HUDEP-2 (cell line): ENCODE results near the gene ARHGEF39.
A peak's percentile ranks its signal among the peaks of the same experiment; 100 is the strongest.

Experiments
- DNase-seq, 76 experiments: peaks; one replicate each; lab custom pipeline; 2025; ENCODE audit not compliant: unreplicated experiment in 76 of 76; lab: John Stamatoyannopoulos, UW

ARHGEF39 gene

GRCh38 chr9:35679091-35679490 is 14.1 kb upstream of the ARHGEF39 start:
- DNase-seq: no peak

GRCh38 chr9:35675732-35676392 is 10.9 kb upstream of the ARHGEF39 start:
- DNase-seq: no peak

- DNase-seq: no peak
Observed at GRCh38 chr9:35675204-35675603, 10.2 kb upstream of the ARHGEF39 start.

GRCh38 chr9:35674025-35674361 is 9.0 kb upstream of the ARHGEF39 start:
- DNase-seq: no peak

GRCh38 chr9:35673132-35674024 is 8.4 kb upstream of the ARHGEF39 start, which contains the start of gene CA9:
TSS of gene CA9 (plus strand) at chr9:35673928. CDS start at chr9:35673960, 32 bp downstream.
- DNase-seq: no peak

- DNase-seq: no peak
Observed at GRCh38 chr9:35669331-35670145, 4.5 kb upstream of the ARHGEF39 start.

GRCh38 chr9:35667939-35668338 is 2.9 kb upstream of the ARHGEF39 start:
- peak in 1 of 76 experiments; percentile 3 for DNase-seq

GRCh38 chr9:35666549-35666948 is 1.6 kb upstream of the ARHGEF39 start:
- DNase-seq: no peak

GRCh38 chr9:35666045-35666444 is 1.1 kb upstream of the ARHGEF39 start:
- no peak for DNase-seq

- DNase-seq: no peak
Observed at GRCh38 chr9:35665471-35665818, 450 bp upstream of the ARHGEF39 start.

- DNase-seq: no peak
Observed at GRCh38 chr9:35662437-35662836, 2.6 kb downstream of the ARHGEF39 start.

GRCh38 chr9:35661756-35662350 is 3.1 kb downstream of the ARHGEF39 start:
- DNase-seq: no peak

GRCh38 chr9:35660966-35661415 is 4.0 kb downstream of the ARHGEF39 start:
- DNase-seq: no peak

- no peak for DNase-seq
Observed at GRCh38 chr9:35659340-35659739, 5.7 kb downstream of the ARHGEF39 start.

GRCh38 chr9:35658968-35659220 is 6.1 kb downstream of the ARHGEF39 start:
- DNase-seq: peak in 41 of 76 experiments; percentile 4 to 55 (median 25)

GRCh38 chr9:35658137-35658967 is 6.6 kb downstream of the ARHGEF39 start, which contains the start of gene CCDC107:
TSS of gene CCDC107 (plus strand) at chr9:35658292. CDS start at chr9:35658380, 88 bp downstream.
- DNase-seq: peak in 69 of 76 experiments; percentile 6 to 86 (median 71)

GRCh38 chr9:35657546-35658136 is 7.4 kb downstream of the ARHGEF39 start, which contains the start of gene RMRP:
TSS of gene RMRP (minus strand) at chr9:35658019.
- peak in 74 of 76 experiments; percentile 65 to 98 (median 95) for DNase-seq

- DNase-seq: no peak
Observed at GRCh38 chr9:35656831-35657545, 8.0 kb downstream of the ARHGEF39 start.

GRCh38 chr9:35656348-35656747 is 8.6 kb downstream of the ARHGEF39 start:
- no peak for DNase-seq
